ENCODE measurements around the gene S100A1. TPM values are rescaled to one million over a fixed set of nuclear protein-coding genes. Genes with fewer than 3 reads are reported as not detected.

Gene S100A1
- total RNA-seq, 1 experiment from 2014 or later = not detected

DNA sequence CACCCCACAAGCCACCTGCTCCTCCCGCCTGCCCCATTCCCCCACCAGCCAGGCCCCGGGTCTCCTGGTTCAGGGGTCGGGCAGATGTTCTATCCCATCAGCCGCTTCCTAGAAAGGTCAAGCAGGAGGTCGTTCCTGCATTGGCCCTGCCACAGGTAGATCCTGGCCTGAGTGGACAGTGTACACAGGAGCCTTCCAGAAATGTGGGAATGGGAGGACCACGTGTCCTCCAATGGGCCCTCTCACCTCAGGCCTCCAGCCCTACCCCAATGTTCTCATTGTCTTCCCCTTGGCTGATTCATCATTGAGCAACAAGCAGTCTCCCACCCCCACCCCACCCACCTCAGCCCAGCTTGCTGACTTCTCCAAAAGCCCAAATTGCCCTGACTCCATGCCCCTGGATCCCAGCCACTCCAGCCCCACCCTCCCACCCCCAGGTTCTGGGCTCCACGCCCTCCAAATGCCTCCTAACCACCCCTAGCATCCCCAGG, 17.4 kb upstream of the S100A1 start:
- TF ChIP-seq, protein P1, sequence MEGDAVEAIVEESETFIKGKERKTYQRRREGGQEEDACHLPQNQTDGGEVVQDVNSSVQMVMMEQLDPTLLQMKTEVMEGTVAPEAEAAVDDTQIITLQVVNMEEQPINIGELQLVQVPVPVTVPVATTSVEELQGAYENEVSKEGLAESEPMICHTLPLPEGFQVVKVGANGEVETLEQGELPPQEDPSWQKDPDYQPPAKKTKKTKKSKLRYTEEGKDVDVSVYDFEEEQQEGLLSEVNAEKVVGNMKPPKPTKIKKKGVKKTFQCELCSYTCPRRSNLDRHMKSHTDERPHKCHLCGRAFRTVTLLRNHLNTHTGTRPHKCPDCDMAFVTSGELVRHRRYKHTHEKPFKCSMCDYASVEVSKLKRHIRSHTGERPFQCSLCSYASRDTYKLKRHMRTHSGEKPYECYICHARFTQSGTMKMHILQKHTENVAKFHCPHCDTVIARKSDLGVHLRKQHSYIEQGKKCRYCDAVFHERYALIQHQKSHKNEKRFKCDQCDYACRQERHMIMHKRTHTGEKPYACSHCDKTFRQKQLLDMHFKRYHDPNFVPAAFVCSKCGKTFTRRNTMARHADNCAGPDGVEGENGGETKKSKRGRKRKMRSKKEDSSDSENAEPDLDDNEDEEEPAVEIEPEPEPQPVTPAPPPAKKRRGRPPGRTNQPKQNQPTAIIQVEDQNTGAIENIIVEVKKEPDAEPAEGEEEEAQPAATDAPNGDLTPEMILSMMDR (IDR thresholded peaks at IDR 0.05; ENCODE audit: unreplicated experiment) = no peak
- H3K27ac Mint-ChIP-seq (ENCODE audit: unreplicated experiment) = peak overlapping the region; percentile 71
- peak; percentile 30 for DNase-seq
- H3K4me1 Mint-ChIP-seq (ENCODE audit: low read depth, unreplicated experiment) = peaks cover 71% of the 10 kb centered on the region
- intact Hi-C loops (cut with micrococcal nuclease; ENCODE audit: unreplicated experiment) = no loop called here
- H3K27me3 Mint-ChIP-seq (ENCODE audit: unreplicated experiment) = no peaks in the 10 kb centered on the region
- no TSS peak for BruUV-seq (replicated peaks)
- H3K9me3 Mint-ChIP-seq (ENCODE audit: low read depth, unreplicated experiment) = no peaks in the 10 kb centered on the region
- peak overlapping the region; percentile 90 for H3K4me3 Mint-ChIP-seq (ENCODE audit: low read depth, unreplicated experiment)
- H3K36me3 Mint-ChIP-seq (ENCODE audit: insufficient read depth, unreplicated experiment) = peaks cover 89% of the 10 kb centered on the region
- CTCF ChIA-PET = interaction anchor here (0.6 to 9.3 kb wide), 6 partner anchors 17 to 99 kb away, joined by 3 to 99 read pairs (median 3); partner anchors contain the start of genes S100A1, S100A13 and S100A2

DNA sequence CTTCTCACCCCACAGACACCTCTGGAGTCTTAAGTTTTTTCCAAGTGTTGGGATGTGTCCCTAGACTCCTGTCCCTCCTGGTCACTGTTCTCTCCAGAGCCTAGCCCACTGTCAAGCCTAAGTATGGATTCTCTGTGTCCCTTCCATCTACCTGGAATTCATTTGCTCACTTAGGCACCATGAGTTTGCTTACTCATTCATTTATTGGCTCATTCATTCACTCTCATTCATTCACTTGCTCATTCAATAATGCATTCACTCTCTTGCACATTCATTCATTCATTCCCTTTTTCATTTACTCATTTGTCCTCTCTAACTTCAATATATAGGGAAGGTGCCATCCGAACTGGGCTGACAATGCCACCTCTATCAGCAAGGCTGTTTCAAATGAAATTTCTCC, 16.9 kb upstream of the S100A1 start:
- no peak for DNase-seq
- CTCF ChIA-PET = interaction anchor here (0.6 to 9.3 kb wide), 5 partner anchors 16 to 98 kb away, joined by 3 to 99 read pairs (median 3); partner anchors contain the start of genes S100A1, S100A13 and S100A2
- H3K36me3 Mint-ChIP-seq (ENCODE audit: insufficient read depth, unreplicated experiment) = peaks cover 89% of the 10 kb centered on the region
- no peaks in the 10 kb centered on the region for H3K9me3 Mint-ChIP-seq (ENCODE audit: low read depth, unreplicated experiment)
- TF ChIP-seq, protein P1 (IDR thresholded peaks at IDR 0.05; ENCODE audit: unreplicated experiment) = no peak
- H3K4me3 Mint-ChIP-seq (ENCODE audit: low read depth, unreplicated experiment) = peak overlapping the region; percentile 90
- H3K27me3 Mint-ChIP-seq (ENCODE audit: unreplicated experiment) = no peaks in the 10 kb centered on the region
- H3K27ac Mint-ChIP-seq (ENCODE audit: unreplicated experiment) = peak overlapping the region; percentile 71
- peaks cover 76% of the 10 kb centered on the region for H3K4me1 Mint-ChIP-seq (ENCODE audit: low read depth, unreplicated experiment)
- intact Hi-C loops (cut with micrococcal nuclease; ENCODE audit: unreplicated experiment) = no loop called here
- BruUV-seq (replicated peaks) = TSS peak; percentile 43

DNA sequence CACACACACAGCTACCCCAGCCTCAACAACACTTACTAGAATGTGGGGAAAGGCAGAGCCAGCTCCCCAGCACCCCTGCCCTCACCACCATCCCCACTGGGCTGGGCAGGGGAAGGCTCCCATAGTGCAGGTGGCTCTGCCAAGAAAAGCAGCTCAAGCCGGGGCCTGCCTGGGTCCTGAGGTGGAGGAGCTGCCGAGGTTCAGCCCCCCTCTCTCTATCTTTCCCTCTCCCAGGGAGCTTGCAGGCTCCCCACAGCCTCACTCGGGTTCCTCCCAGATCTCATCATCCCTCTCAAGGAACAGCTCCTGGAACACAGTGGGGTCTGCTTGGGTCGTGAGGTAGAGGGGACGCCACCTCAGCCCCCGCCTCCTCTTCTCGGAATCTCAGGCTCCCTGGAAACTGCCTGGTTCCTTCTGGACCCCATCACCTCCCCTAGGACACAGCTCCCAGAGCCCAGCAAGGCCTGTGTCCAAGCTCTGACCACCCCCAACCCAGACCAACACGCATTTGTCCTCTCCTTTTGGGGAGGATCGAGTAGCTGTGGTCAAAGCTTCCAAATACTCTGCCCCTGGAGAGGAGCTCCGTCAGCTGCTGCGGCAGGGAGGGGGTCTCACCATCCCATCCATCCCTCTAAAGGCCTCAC, 16.0 kb upstream of the S100A1 start:
- Mint-ChIP-seq H3K27me3 (ENCODE audit: unreplicated experiment) (no peaks in the 10 kb centered on the region), H3K36me3 (ENCODE audit: insufficient read depth, unreplicated experiment) (peaks cover 89% of the 10 kb centered on the region), H3K4me3 (ENCODE audit: low read depth, unreplicated experiment) (peak overlapping the region; percentile 90), H3K4me1 (ENCODE audit: low read depth, unreplicated experiment) (peaks cover 78% of the 10 kb centered on the region), H3K9me3 (ENCODE audit: low read depth, unreplicated experiment) (no peaks in the 10 kb centered on the region), H3K27ac (ENCODE audit: unreplicated experiment) (peak overlapping the region; percentile 71)
- BruUV-seq (replicated peaks) = no TSS peak
- intact Hi-C loops (cut with micrococcal nuclease; ENCODE audit: unreplicated experiment) = no loop called here
- no peak for DNase-seq
- TF ChIP-seq, protein P1 (IDR thresholded peaks at IDR 0.05; ENCODE audit: unreplicated experiment) = no peak
- CTCF ChIA-PET = interaction anchor here (0.6 to 9.3 kb wide), 16 partner anchors 15 to 374 kb away, joined by 3 to 99 read pairs (median 4); partner anchors contain the start of genes CHTOP, CREB3L4, S100A1 and S100A13

DNA sequence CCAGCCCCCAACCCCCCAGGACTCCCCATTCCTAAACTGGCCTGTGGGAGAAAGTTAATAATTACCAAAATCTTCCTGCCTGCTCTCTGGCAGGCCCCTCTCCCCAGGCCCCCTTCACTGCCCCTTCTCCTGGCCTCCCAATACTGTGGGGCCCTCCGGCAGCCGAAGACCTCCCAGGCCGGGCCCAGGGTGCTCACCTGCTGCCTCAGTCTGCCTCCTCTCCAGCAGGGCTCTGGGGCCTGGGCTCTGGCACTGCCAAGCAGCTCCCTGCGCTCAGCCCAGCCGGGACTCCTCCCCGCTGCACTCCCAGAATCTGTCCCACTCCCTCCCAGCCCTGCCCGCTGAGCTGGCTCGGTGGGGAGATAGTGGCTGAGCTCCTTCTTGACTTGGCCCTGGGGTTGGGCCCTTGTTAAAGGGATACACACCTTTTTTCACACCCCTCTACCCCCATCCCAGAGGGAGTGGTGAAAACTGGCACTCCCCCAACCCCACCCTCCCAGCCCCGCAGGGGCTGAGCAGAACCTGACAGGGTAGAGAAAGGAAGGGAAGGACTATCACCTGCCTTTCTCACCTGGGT, 15.4 kb upstream of the S100A1 start, which contains the start of gene S100A16:
Gene S100A16, minus strand, starts transcription at position 383 of the 577 bp plus-strand sequence. CDS start 4,986 bp downstream, outside the sequence.
- no peaks in the 10 kb centered on the region for H3K27me3 Mint-ChIP-seq (ENCODE audit: unreplicated experiment)
- intact Hi-C loops (cut with micrococcal nuclease; ENCODE audit: unreplicated experiment) = no loop called here

More for the DNA sequence above, 15.4 kb upstream of the S100A1 start, which contains the start of gene S100A16:
- Mint-ChIP-seq H3K4me1 (ENCODE audit: low read depth, unreplicated experiment) (peaks cover 84% of the 10 kb centered on the region), H3K4me3 (ENCODE audit: low read depth, unreplicated experiment) (peak within 1 kb of the TSS; percentile 90), H3K9me3 (ENCODE audit: low read depth, unreplicated experiment) (no peaks in the 10 kb centered on the region), H3K27ac (ENCODE audit: unreplicated experiment) (peak within 1 kb of the TSS; percentile 71), H3K36me3 (ENCODE audit: insufficient read depth, unreplicated experiment) (peaks cover 89% of the 10 kb centered on the region)
- BruUV-seq (replicated peaks) = no TSS peak
- CTCF ChIA-PET = interaction anchor here (0.6 to 9.3 kb wide), 13 partner anchors 15 to 374 kb away, joined by 3 to 99 read pairs (median 4); partner anchors contain the start of genes CHTOP, S100A1, S100A13 and S100A5
- peak; percentile 88 for DNase-seq
- TF ChIP-seq, protein P1 (IDR thresholded peaks at IDR 0.05; ENCODE audit: unreplicated experiment) = no peak
